Activated CD8-positive, alpha-beta memory T cell treated with anti-CD3 and anti-CD28 coated beads for 48 hours (primary cell): Measurements from ENCODE around the gene KCNG1.
"Not testable (repeated sequence)": the region's sequence is repeated elsewhere in the genome, so short reads cannot be mapped to it uniquely, and the experiment has no call there.

Source experiments
- DNase-seq, 3 experiments: peaks; one replicate each; pipeline ENCODE4 v3.0.0-alpha.2; 2020; ENCODE audit warnings: low read depth in 2 of 3, low spot score in 2 of 3

The KCNG1 gene

GRCh38 chr20:50987493-50988210 lies 35.3 kb downstream of the KCNG1 start:
- peak in 2 of 3 experiments; percentile 12 to 40 for DNase-seq

GRCh38 chr20:50983321-50983720 lies 39.6 kb downstream of the KCNG1 start:
- DNase-seq = no peak

GRCh38 chr20:50982363-50982762 lies 40.5 kb downstream of the KCNG1 start:
- no peak for DNase-seq

- no peak for DNase-seq
These were observed 41.2 kb downstream of the KCNG1 start for GRCh38 chr20:50981714-50982048.

- DNase-seq = peak in 2 of 3 experiments; percentile 42 to 59
These were observed 41.8 kb downstream of the KCNG1 start for GRCh38 chr20:50980851-50981713.

GRCh38 chr20:50980071-50980681 lies 42.7 kb downstream of the KCNG1 start:
- DNase-seq = peak in 2 of 3 experiments; percentile 23 to 24

- not testable (repeated sequence) for DNase-seq
These were observed 44.4 kb downstream of the KCNG1 start for GRCh38 chr20:50978533-50978932.

- DNase-seq = no peak
These were observed 45.6 kb downstream of the KCNG1 start for GRCh38 chr20:50977066-50978021.

- DNase-seq = no peak
These were observed 47.1 kb downstream of the KCNG1 start for GRCh38 chr20:50975701-50976330.

- no peak for DNase-seq
These were observed 53.0 kb downstream of the KCNG1 start for GRCh38 chr20:50969912-50970311.

- no peak for DNase-seq
These were observed 53.5 kb downstream of the KCNG1 start for GRCh38 chr20:50969435-50969834.

GRCh38 chr20:50968289-50968688 lies 54.6 kb downstream of the KCNG1 start:
- DNase-seq = no peak

- no peak for DNase-seq
These were observed 55.3 kb downstream of the KCNG1 start for GRCh38 chr20:50967586-50967985.

- no peak for DNase-seq
These were observed 63.3 kb downstream of the KCNG1 start for GRCh38 chr20:50959543-50960126.

GRCh38 chr20:50958615-50959542 lies 64.0 kb downstream of the KCNG1 start, which contains the start of gene MOCS3:
Gene MOCS3, plus strand, starts transcription at chr20:50958818. Its CDS starts 25 bp downstream, at chr20:50958843.
- DNase-seq = peak; percentile 43 to 63 (median 45)

GRCh38 chr20:50957798-50958614 lies 64.9 kb downstream of the KCNG1 start, which contains the start of gene DPM1:
Gene DPM1, minus strand, starts transcription at chr20:50958532. Its CDS starts 9 bp downstream, at chr20:50958523.
- DNase-seq = peak; percentile 56 to 77 (median 76)

GRCh38 chr20:50957276-50957675 lies 65.6 kb downstream of the KCNG1 start:
- no peak for DNase-seq

GRCh38 chr20:50953821-50954220 lies 69.1 kb downstream of the KCNG1 start:
- DNase-seq = no peak
